GM19023 (cell line): ENCODE measurements around the gene MMP24OS.
"Not testable (repeated sequence)": the region's sequence is repeated elsewhere in the genome, so short reads cannot be mapped to it uniquely, and the experiment has no call there.

ENCODE experiments used
- ATAC-seq: cut with Tn5 transposase; IDR thresholded peaks from one replicate; pipeline ENCODE4 v1.9.1; 2021; ENCODE audit warnings: mild to moderate bottlenecking, moderate library complexity; ENCODE audit not compliant: unreplicated experiment

The MMP24OS gene

GRCh38 chr20:35276408-35276807, 1.5 kb downstream of the MMP24OS start:
- no peak for ATAC-seq

- ATAC-seq = no peak
Measured at GRCh38 chr20:35275741-35276251, 2.1 kb downstream of the MMP24OS start.

GRCh38 chr20:35274172-35275092, 3.5 kb downstream of the MMP24OS start:
- no peak for ATAC-seq

GRCh38 chr20:35273449-35274171, 4.3 kb downstream of the MMP24OS start:
- ATAC-seq = no peak

- ATAC-seq = no peak
Measured at GRCh38 chr20:35271904-35272303, 6.0 kb downstream of the MMP24OS start.

GRCh38 chr20:35271073-35271882, 6.6 kb downstream of the MMP24OS start:
- ATAC-seq = no peak

GRCh38 chr20:35270021-35270902, 7.7 kb downstream of the MMP24OS start:
- ATAC-seq = no peak

- ATAC-seq = no peak
Measured at GRCh38 chr20:35269055-35269781, 8.7 kb downstream of the MMP24OS start.

- ATAC-seq = no peak
Measured at GRCh38 chr20:35267092-35267491, 10.8 kb downstream of the MMP24OS start.

- ATAC-seq = no peak
Measured at GRCh38 chr20:35264755-35265154, 13.2 kb downstream of the MMP24OS start.

GRCh38 chr20:35263532-35264341, 14.2 kb downstream of the MMP24OS start:
- no peak for ATAC-seq

- not testable (repeated sequence) for ATAC-seq
Measured at GRCh38 chr20:35262731-35263531, 15.0 kb downstream of the MMP24OS start.

- ATAC-seq = not testable (repeated sequence)
Measured at GRCh38 chr20:35262321-35262720, 15.6 kb downstream of the MMP24OS start.

- no peak for ATAC-seq
Measured at GRCh38 chr20:35260426-35260825, 17.5 kb downstream of the MMP24OS start.

- ATAC-seq = no peak
Measured at GRCh38 chr20:35257175-35257909, 20.6 kb downstream of the MMP24OS start.

GRCh38 chr20:35254448-35254999, 23.4 kb downstream of the MMP24OS start:
- no peak for ATAC-seq

GRCh38 chr20:35253010-35253409, 24.9 kb downstream of the MMP24OS start:
- ATAC-seq = no peak
